Stomach smooth muscle (tissue), 2 donors: ENCODE results near the gene CCDC9.

Source experiments
- H3K27ac ChIP-seq: one replicate; pipeline ENCODE4 v1.7.0; 2013; ENCODE audit warnings: mild to moderate bottlenecking, low read length, inconsistent platforms
- H3K27me3 ChIP-seq, 2 donors: one replicate each; pipeline ENCODE4 v1.7.0; 2013; ENCODE audit warnings: low read length in 2 of 2; ENCODE audit not compliant: insufficient read depth in 2 of 2, control insufficient read depth in 1 of 2
- H3K36me3 ChIP-seq, 2 donors: one replicate each; pipeline ENCODE4 v1.7.0; 2013; ENCODE audit warnings: low read length in 2 of 2; ENCODE audit not compliant: control insufficient read depth in 2 of 2, insufficient read depth in 2 of 2
- H3K4me1 ChIP-seq: one replicate; pipeline ENCODE4 v1.7.0; 2013; ENCODE audit warnings: low read length; ENCODE audit not compliant: control insufficient read depth, insufficient read depth
- H3K4me3 ChIP-seq, 2 donors: one replicate each; pipeline ENCODE4 v1.7.0; 2013; ENCODE audit warnings: low read length in 2 of 2
- H3K9ac ChIP-seq, 2 donors: one replicate each; pipeline ENCODE4 v1.7.0; 2013; ENCODE audit warnings: low read length in 2 of 2, mild to moderate bottlenecking in 1 of 2
- H3K9me3 ChIP-seq, 2 donors: one replicate each; pipeline ENCODE4 v1.7.0; 2013; ENCODE audit warnings: low read length in 2 of 2; ENCODE audit not compliant: control insufficient read depth in 2 of 2
- donor health status: healthy.
- donor health status: Pancreatic carcinoma.

CCDC9 gene

GRCh38 chr19:47266401-47266941, 10.1 kb downstream of the CCDC9 start:
- Histone ChIP-seq H3K9me3 (no peaks in the 10 kb centered on the region), H3K27ac (no peak overlapping the region), H3K27me3 (no peaks in the 10 kb centered on the region), H3K4me3 (no peak overlapping the region), H3K4me1 (no peaks in the 10 kb centered on the region), H3K9ac (no peak overlapping the region), H3K36me3 (peaks cover 39 to 41% of the 10 kb centered on the region in 2 donors)

- H3K9ac ChIP-seq: no peak overlapping the region
- no peak overlapping the region for H3K27ac ChIP-seq
- H3K9me3 ChIP-seq: no peaks in the 10 kb centered on the region
- no peaks in the 10 kb centered on the region for H3K27me3 ChIP-seq
- peaks cover under 1% of the 10 kb centered on the region for H3K4me1 ChIP-seq
- H3K4me3 ChIP-seq: no peak overlapping the region
- peaks cover 41 to 42% of the 10 kb centered on the region in 2 donors for H3K36me3 ChIP-seq
These were observed 11.0 kb downstream of the CCDC9 start for GRCh38 chr19:47267350-47267759.

- Histone ChIP-seq H3K27ac (no peak overlapping the region), H3K9me3 (no peaks in the 10 kb centered on the region), H3K36me3 (peaks cover 39 to 42% of the 10 kb centered on the region in 2 donors), H3K27me3 (no peaks in the 10 kb centered on the region), H3K4me3 (no peak overlapping the region), H3K4me1 (peaks cover 8% of the 10 kb centered on the region), H3K9ac (no peak overlapping the region)
These were observed 11.7 kb downstream of the CCDC9 start for GRCh38 chr19:47268028-47268427.

- no peak overlapping the region for H3K27ac ChIP-seq
- no peaks in the 10 kb centered on the region for H3K27me3 ChIP-seq
- H3K4me1 ChIP-seq: peaks cover 17% of the 10 kb centered on the region
- no peak overlapping the region for H3K4me3 ChIP-seq
- no peak overlapping the region for H3K9ac ChIP-seq
- peaks cover 32 to 38% of the 10 kb centered on the region in 2 donors for H3K36me3 ChIP-seq
- H3K9me3 ChIP-seq: no peaks in the 10 kb centered on the region
These were observed 13.3 kb downstream of the CCDC9 start for GRCh38 chr19:47269596-47269995.

GRCh38 chr19:47270408-47270807, 14.1 kb downstream of the CCDC9 start:
- peaks cover 24% of the 10 kb centered on the region for H3K4me1 ChIP-seq
- H3K9ac ChIP-seq: no peak overlapping the region
- H3K27me3 ChIP-seq: no peaks in the 10 kb centered on the region
- H3K9me3 ChIP-seq: no peaks in the 10 kb centered on the region
- no peak overlapping the region for H3K4me3 ChIP-seq
- H3K27ac ChIP-seq: no peak overlapping the region
- H3K36me3 ChIP-seq: peaks cover 29 to 31% of the 10 kb centered on the region in 2 donors

- H3K27ac ChIP-seq: peak overlapping the region; percentile 99
- H3K27me3 ChIP-seq: no peaks in the 10 kb centered on the region
- peaks cover 37% of the 10 kb centered on the region for H3K4me1 ChIP-seq
- no peak overlapping the region for H3K9ac ChIP-seq
- no peak overlapping the region for H3K4me3 ChIP-seq
- peaks cover 22% of the 10 kb centered on the region in 2 donors for H3K36me3 ChIP-seq
- no peaks in the 10 kb centered on the region for H3K9me3 ChIP-seq
These were observed 15.6 kb downstream of the CCDC9 start for GRCh38 chr19:47271949-47272348.

- H3K36me3 ChIP-seq: peaks cover 17 to 18% of the 10 kb centered on the region in 2 donors
- peak overlapping the region; percentile 85 to 88 for H3K4me3 ChIP-seq
- no peaks in the 10 kb centered on the region for H3K27me3 ChIP-seq
- peak overlapping the region; percentile 99 for H3K27ac ChIP-seq
- H3K9ac ChIP-seq: peak overlapping the region; percentile 95 to 96
- no peaks in the 10 kb centered on the region for H3K9me3 ChIP-seq
- peaks cover 41% of the 10 kb centered on the region for H3K4me1 ChIP-seq
These were observed 16.4 kb downstream of the CCDC9 start for GRCh38 chr19:47272448-47273312.

- Histone ChIP-seq H3K9ac (peak overlapping the region; percentile 95 to 96), H3K4me1 (peaks cover 42% of the 10 kb centered on the region), H3K9me3 (no peaks in the 10 kb centered on the region), H3K27ac (peak overlapping the region; percentile 99), H3K36me3 (peaks cover 13 to 15% of the 10 kb centered on the region in 2 donors), H3K4me3 (peak overlapping the region; percentile 85 to 88), H3K27me3 (no peaks in the 10 kb centered on the region)
These were observed 17.2 kb downstream of the CCDC9 start for GRCh38 chr19:47273313-47274070.

- no peaks in the 10 kb centered on the region for H3K27me3 ChIP-seq
- peak within 1 kb of the TSS; percentile 99 for H3K27ac ChIP-seq
- no peaks in the 10 kb centered on the region for H3K9me3 ChIP-seq
- peak within 1 kb of the TSS; percentile 95 to 96 for H3K9ac ChIP-seq
- peaks cover 49% of the 10 kb centered on the region for H3K4me1 ChIP-seq
- H3K36me3 ChIP-seq: peaks cover 13 to 15% of the 10 kb centered on the region in 2 donors
- peak within 1 kb of the TSS; percentile 85 to 88 for H3K4me3 ChIP-seq
These were observed 18.0 kb downstream of the CCDC9 start, which contains the start of gene INAFM1 for GRCh38 chr19:47274071-47274890. Gene INAFM1, plus strand, starts transcription at chr19:47274885. Its CDS starts 35 bp downstream, at chr19:47274920.
